Activated CD4-positive, alpha-beta T cell treated with anti-CD3 and anti-CD28 coated beads, Interleukin-2, amount 50 U/mL, for 4 hours (primary cell): ENCODE data around the gene HNF1A.

Experiments used
- DNase-seq, 2 experiments: peaks; one replicate each; pipeline ENCODE4 v3.0.0-alpha.2; 2020

The HNF1A gene

DNA sequence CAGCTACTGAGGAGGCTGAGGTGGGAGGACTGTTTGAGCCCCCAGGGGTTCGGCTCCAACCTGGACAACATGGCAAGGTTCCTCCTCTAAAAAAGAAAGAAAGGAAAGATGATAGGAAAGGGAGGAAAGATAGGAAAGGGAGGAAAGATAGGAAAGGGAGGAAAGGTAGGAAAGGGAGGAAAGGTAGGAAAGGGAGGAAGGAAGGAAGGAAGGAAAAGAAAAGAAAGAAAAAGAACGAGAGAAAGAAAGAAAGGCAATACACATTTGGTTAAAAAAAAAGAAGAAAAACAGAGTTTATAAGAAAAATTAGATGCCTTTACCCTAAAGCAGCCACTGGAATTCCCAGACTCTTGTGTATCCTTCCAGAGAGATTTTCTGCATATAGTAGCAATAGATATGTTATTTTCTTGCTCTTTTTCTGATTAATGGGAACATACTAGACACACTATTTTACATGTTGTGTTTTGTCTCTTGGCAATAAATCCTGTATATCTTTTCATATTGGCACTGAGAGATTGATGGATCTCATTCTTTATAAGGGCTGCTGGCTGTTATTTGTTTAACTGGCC lies 12.2 kb downstream of the HNF1A start:
- no peak for DNase-seq

DNA sequence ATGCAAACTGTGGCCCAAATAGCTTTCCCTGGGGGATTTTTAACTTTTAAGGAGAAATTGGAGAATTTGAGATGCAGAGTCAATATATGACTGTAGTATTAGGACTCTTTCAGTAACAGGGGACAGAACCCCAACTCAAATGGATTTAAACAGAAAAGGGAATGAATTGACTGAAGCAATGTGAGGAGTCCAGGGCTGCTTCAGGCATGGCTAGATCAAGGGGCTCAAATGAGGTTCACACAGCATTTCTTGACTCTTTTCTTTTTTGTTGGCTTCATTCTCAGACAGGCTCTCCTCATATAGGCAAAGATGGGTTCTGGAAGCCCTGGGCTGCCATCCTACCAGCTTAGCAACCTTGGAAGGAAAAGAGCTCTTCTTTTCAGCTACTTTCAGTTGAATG lies 13.6 kb downstream of the HNF1A start:
- DNase-seq, result no peak

DNA sequence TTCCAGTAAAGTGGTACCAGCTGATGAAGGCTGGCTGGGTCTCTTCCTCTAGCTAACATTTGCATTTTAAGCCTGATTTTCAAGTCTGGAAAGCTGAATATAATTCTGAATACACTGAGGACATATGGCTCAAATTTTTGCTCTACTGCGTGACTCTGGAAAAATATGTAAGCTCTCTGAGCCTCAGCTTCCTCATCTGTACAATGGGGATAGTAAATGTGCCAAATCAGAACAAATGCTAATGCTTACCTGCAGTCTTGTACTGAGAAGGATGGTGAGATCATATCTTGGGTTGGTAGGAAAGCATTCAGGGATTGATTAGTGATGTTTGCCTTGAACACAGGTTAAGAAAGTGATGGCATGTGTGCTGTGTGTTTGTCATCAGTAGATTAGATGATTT lies 14.6 kb downstream of the HNF1A start:
- no peak for DNase-seq

DNA sequence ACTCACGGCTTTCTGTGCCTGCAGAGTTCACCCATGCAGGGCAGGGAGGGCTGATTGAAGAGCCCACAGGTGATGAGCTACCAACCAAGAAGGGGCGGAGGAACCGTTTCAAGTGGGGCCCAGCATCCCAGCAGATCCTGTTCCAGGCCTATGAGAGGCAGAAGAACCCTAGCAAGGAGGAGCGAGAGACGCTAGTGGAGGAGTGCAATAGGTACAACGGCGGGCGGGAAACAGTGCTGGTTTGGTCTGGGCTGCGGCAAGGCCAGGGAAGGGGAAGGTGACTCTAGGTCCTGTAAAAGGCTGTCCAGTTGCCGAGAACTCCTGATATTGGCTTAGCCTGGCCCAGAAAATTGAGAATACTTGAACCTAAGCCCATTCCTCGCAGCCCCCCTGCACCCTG lies 15.2 kb downstream of the HNF1A start:
- no peak for DNase-seq

DNA sequence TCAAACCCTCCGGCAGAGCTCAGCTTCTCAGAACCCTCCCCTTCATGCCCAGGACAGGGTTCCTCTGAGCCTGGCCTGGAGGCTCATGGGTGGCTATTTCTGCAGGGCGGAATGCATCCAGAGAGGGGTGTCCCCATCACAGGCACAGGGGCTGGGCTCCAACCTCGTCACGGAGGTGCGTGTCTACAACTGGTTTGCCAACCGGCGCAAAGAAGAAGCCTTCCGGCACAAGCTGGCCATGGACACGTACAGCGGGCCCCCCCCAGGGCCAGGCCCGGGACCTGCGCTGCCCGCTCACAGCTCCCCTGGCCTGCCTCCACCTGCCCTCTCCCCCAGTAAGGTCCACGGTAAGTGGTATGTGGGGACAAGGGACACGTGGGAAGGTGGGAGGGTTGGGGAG lies 15.7 kb downstream of the HNF1A start:
- no peak for DNase-seq

DNA sequence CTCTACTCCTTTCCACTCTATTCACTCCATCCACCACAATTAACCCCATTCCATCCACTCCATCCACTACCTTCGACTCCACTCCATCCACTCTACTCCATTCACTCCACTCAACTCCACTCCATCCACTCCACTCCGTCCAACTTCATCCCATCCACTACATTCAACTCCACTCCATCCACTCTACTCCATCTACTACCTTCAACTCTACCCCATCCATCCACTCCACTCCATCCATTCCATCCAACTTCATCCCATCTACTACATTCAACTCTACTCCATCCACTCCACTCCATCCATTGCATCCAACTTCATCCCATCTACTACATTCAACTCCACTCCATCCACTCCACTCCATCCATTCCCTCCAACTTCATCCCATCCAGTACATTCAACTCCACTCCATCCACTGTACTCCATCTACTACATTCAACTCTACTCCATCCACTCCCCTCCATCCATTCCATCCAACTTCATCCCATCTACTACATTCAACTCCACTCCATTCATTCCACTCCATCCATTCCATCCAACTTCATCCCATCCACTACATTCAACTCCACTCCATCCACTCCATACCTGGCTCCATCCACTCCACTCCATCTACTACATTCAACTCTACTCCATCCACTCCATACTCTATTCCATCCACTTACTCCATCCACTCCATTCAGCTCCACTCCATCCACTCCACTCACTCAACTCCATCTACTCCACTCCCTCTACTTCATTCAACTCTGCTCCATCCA lies 16.4 kb downstream of the HNF1A start:
- no peak for DNase-seq

DNA sequence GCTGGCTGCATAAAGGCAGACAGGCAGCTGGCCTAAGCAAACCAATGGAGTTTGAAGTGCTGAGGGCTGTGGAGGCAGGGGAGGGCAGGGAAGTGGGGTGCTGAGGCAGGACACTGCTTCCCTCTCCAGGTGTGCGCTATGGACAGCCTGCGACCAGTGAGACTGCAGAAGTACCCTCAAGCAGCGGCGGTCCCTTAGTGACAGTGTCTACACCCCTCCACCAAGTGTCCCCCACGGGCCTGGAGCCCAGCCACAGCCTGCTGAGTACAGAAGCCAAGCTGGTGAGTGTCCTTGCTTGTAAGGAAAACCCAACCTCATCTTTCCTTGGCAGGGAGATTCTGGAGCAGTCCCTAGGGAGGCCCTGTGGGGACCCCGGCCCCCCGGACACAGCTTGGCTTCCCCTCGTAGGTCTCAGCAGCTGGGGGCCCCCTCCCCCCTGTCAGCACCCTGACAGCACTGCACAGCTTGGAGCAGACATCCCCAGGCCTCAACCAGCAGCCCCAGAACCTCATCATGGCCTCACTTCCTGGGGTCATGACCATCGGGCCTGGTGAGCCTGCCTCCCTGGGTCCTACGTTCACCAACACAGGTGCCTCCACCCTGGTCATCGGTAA lies 17.9 kb downstream of the HNF1A start:
- no peak for DNase-seq

DNA sequence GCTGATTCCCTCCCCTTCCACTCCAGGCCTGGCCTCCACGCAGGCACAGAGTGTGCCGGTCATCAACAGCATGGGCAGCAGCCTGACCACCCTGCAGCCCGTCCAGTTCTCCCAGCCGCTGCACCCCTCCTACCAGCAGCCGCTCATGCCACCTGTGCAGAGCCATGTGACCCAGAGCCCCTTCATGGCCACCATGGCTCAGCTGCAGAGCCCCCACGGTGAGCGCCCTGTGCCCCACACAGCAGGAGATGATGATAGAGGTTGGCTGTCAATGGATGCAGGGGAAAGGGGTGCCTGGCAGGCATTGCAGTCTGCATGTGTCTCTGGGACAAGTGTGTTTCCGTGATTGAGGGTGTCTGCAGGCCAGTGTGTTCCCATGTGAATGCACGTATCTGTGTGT lies 19.1 kb downstream of the HNF1A start:
- DNase-seq, result no peak

DNA sequence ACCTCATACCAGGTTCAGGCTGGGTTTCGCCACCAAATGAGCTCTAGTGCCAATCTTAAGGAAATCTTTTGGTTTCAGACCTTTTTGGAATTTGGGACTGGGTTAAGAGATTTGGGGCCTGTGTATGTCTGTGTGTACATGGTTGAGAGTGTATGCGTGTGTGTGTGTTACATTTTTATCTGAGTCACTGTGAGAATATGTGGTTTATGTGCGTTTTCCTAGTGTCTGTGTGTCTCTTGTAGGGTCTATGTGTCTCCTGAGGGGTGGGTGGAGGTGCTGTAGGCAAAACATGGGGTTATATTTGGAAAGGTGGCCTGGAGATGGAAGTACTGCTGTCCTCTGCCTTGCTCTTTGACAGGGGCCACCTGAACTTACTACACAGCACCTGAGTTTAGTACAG lies 20.1 kb downstream of the HNF1A start:
- DNase-seq, result no peak

DNA sequence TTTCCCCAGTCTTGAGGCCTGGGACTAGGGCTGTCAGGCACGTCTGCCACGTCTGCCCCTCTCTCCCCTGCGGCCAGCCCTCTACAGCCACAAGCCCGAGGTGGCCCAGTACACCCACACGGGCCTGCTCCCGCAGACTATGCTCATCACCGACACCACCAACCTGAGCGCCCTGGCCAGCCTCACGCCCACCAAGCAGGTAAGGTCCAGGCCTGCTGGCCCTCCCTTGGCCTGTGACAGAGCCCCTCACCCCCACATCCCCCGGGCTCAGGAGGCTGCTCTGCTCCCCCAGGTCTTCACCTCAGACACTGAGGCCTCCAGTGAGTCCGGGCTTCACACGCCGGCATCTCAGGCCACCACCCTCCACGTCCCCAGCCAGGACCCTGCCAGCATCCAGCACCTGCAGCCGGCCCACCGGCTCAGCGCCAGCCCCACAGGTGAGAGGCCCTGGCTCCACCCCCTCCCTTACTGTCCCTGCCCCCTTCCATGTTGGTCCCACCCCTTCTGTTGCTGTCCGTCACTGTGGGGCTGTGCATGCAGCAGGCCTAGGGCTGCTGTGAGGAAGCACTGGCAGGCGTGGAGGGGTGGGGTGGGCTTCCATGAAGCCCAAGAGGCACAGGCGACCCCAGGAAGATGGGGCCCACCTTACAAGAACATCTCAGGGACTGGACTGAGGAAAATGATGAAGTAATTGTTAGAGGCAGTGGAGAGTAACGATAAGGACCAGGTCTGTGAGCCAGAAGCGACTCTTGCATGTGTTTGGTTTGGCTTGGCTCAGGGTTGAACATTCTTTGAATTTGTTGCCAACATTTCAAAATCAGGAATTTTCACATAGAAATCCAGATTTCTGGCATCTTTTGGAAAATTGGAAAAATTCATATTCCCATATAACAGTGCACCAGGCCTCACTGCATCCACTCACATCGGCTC lies 21.1 kb downstream of the HNF1A start:
- no peak for DNase-seq

DNA sequence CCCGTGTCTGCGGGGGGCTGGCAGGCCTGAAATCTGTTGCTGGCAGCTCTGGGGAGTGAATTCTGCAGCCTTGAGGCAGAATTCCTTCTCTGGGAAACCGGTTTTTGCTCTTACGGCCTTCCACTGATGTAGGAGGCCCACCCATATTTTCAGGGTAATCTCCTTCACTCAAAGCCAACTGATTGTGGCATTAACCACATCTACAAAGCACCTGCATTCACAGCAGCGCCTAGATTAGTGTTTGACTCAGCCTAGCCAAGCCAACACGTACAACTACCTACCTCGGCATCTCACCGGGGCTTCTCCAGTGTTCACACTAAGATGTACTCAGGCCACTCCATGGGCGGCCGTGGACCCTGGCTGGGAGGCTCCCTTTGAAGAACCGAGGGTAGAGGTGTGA lies 22.2 kb downstream of the HNF1A start:
- no peak for DNase-seq

DNA sequence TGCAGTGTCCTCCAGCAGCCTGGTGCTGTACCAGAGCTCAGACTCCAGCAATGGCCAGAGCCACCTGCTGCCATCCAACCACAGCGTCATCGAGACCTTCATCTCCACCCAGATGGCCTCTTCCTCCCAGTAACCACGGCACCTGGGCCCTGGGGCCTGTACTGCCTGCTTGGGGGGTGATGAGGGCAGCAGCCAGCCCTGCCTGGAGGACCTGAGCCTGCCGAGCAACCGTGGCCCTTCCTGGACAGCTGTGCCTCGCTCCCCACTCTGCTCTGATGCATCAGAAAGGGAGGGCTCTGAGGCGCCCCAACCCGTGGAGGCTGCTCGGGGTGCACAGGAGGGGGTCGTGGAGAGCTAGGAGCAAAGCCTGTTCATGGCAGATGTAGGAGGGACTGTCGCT lies 22.7 kb downstream of the HNF1A start:
- DNase-seq, result no peak

DNA sequence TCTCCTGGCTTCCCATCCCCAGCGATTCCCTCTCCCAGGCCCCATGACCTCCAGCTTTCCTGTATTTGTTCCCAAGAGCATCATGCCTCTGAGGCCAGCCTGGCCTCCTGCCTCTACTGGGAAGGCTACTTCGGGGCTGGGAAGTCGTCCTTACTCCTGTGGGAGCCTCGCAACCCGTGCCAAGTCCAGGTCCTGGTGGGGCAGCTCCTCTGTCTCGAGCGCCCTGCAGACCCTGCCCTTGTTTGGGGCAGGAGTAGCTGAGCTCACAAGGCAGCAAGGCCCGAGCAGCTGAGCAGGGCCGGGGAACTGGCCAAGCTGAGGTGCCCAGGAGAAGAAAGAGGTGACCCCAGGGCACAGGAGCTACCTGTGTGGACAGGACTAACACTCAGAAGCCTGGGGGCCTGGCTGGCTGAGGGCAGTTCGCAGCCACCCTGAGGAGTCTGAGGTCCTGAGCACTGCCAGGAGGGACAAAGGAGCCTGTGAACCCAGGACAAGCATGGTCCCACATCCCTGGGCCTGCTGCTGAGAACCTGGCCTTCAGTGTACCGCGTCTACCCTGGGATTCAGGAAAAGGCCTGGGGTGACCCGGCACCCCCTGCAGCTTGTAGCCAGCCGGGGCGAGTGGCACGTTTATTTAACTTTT lies 23.6 kb downstream of the HNF1A start:
- DNase-seq, result no peak

DNA sequence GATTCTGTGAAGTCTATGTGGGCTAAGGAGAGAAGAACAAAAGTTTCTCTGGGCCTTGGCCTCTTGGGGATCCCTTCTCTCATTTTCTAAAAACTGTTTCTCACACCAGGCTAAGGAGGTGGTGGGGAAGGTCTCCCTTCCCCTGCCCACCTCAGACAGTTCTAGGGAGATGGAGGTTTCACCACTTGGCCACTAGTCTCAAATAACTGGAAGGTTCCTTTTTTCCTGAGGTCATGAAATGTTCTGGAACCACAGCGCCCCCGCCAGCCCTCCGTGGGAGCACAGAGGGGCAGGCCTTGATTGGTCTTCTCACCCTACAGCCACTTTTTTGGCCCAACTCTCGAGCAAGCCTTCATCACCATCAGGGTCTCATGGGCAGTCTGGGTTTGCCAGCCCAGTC lies 25.3 kb downstream of the HNF1A start:
- no peak for DNase-seq

DNA sequence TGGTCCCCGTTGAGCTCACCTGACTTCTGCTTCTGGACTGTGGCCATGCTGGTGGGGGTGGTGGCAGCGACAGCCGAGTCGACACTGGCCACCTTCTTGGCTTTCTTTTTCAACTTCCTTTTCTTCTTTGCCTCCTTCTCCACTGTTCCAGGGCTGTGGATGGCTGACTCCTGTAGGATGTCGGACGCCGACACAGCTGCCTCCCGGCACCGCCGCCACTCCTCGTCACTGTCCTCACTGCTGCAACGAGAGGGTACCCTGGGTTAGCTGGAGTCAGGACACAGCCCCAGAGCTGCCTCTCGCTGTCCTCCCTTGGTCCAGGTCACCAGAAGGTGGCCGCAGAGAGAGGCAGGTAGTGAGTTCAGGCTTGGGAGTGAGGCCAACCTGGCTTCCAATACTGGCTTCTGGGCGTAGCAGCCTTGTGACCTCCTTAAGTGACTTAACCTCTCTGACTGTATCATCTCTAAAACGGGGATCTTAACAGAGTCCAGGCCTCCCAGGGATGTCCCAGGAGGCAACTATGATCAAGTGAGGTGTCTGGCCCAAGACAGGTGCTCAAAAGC lies 26.0 kb downstream of the HNF1A start:
- no peak for DNase-seq

DNA sequence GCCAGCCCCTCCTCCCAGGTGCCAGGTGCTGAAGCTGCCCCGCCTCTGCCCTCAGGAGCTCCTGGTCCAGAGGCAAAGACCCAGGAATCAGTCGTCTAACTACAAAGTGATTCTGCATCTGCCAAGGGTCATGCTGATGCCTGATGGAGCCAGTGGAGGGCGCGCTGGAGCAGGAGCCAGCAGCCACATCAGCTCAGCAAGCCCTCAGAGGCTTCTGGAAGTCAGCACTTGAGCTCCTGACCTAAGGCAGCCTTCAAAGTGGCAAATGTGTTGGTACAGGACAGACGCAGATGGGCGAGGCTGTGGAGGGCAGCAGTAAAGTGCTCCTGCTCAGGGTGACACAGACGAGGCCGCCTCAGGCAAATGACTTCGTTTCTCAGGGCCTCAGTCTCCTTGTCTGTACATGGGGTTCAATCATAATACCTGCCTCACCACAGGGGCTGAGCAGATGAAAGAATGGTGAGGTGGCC lies 27.0 kb downstream of the HNF1A start:
- peak; percentile 23 to 31 for DNase-seq

DNA sequence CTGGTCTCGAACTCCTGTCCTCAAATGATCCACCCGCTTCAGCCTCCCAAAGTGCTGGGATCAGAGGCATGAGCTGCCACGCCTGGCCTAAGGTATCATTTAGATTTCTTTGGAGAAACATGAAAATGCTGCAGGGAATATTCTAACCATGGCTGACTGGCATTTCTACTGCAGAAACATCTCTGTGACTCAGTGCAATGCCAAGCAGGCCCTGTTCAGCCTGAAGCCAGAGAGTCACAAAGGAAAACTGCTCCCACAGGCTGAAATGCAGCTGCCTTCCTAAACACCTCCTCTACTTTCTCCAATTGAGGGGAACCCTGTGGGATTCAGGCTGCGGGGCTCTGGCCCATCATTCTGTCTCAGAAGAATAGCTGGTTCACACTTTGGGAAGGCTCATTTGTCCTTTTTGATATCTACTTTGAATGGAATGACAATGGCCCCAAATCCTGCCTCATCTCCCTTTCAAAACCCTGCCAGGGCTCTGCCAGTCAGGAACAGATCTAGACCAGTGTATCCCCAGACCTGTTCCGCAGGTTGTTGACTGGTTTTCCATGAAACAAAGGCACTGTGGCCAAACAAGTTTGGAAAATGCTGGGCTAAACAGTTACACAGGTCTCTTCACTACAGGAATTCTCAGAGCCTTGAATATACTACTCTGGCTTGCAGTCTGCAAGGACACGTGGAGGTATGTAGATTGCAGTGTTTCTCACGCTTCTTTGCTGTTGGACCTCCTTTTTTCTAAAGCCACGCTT lies 30.2 kb downstream of the HNF1A start:
- no peak for DNase-seq

DNA sequence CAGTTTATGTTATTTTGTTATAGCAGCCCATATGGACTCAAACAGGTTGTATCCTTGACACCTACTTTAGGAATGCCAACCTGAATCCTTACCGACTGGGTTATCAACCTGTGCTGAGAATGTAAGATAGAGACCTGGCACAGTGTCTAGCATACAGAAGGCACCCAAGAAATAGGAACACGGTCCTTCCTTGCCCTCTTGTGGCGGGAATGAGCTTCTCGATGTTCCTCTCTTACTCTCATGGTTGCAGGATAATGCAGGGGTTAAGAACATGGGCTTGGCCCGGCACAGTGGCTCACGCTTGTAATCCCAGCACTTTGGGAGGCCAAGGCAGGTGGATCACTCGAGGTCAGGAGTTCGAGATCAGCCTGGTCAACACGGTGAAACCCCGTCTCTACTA lies 31.4 kb downstream of the HNF1A start:
- no peak for DNase-seq

DNA sequence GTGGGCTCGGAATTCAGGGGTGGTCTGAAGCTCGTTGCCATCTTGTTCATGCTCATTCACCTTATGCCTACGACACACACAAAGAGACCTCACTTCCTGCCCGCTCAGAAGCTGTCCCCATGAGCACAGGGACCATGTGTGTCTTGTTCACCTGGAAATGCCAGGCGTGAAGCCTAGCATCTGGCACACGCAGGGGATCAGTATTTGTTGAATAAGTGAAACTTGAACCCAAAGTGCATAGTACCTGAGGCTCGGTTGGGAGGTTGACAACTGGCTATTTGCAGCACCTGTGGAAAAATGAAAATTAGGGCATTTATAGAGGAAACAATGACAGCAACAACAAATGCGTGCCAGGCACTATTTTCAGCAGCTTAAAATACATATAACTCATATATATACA lies 32.5 kb downstream of the HNF1A start:
- DNase-seq, result no peak

DNA sequence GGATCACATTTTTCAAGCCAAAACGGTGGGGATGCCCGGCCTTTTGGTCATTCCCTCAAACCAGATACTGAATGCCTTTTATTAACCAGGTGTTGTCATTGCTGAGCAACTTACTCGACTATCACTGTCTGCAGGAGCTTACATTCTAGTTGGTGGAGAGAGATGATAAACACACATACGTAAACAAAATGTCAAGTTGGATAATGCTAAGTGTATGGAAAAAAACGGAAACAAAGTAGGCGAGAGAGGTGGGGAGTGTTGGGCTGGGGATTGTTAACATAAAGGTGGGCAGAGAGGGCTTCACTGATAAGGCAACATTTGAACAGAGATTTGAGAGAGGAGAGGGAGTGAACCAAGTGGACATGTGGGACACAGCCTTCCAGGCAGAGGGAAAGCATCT lies 33.5 kb downstream of the HNF1A start:
- DNase-seq, result no peak

DNA sequence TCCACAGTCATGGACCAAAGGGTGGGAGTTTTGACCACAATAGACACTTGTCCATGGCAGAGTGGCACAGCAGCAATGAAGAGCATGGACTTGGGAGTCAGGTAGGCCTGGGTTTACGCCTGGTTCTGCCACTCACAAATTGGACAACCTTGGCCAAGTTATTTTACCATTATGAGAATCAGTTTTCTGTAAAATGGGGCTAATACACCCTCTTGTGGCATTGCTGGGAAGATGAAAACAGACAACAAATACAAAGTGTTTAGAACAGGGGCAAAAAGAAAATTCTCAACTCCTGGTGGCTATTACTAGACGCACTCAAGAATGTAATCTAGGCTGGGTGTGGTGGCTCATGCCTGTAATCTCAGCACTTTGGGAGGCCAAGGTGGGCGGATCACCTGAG lies 35.4 kb downstream of the HNF1A start:
- no peak for DNase-seq
